ENCODE measurements around the gene TCL1A. TPM values are rescaled to one million over a fixed set of nuclear protein-coding genes. Genes with fewer than 3 reads are reported as not detected.

The TCL1A gene
- total RNA-seq, 4 donors from 2014 or later: not detected

DNA sequence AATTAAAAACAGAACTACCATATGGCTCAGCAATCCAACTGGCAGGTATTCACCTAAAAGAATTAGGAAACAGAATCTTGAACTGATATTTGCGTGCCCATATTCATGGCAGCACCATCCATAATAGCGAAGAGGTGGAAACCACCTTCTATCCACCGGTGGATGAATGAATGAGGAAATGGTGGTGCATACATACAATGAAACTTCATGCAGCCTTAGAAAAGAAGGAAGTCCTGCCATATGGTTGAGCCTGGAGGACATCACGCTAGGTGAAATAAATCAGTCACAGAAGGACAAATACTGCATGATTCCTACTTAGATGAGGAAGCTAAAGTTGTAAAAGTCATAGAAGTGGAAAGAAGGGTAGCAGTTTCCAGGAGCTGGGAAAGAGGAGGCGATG lies 6.6 kb downstream of the TCL1A start:
- no peak for TF ChIP-seq POLR2A (IDR thresholded peaks at IDR 0.05)
- TF ChIP-seq, protein P1, sequence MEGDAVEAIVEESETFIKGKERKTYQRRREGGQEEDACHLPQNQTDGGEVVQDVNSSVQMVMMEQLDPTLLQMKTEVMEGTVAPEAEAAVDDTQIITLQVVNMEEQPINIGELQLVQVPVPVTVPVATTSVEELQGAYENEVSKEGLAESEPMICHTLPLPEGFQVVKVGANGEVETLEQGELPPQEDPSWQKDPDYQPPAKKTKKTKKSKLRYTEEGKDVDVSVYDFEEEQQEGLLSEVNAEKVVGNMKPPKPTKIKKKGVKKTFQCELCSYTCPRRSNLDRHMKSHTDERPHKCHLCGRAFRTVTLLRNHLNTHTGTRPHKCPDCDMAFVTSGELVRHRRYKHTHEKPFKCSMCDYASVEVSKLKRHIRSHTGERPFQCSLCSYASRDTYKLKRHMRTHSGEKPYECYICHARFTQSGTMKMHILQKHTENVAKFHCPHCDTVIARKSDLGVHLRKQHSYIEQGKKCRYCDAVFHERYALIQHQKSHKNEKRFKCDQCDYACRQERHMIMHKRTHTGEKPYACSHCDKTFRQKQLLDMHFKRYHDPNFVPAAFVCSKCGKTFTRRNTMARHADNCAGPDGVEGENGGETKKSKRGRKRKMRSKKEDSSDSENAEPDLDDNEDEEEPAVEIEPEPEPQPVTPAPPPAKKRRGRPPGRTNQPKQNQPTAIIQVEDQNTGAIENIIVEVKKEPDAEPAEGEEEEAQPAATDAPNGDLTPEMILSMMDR (IDR thresholded peaks at IDR 0.05 in 4 of 5, conservative IDR thresholded peaks at IDR 0.05 in 1 of 5): no peak
- intact Hi-C loops (cut with DNase I; ENCODE audit: low total_unique reads): no loop called here
- in situ Hi-C loops (cut with MboI; ENCODE audit: low sequenced_read_pairs in 4 of 4): no loop called here
- H3K4me3 ChIP-seq: no peak overlapping the region
- no peak overlapping the region for H3K27ac ChIP-seq
- H3K4me1 ChIP-seq: no peaks in the 10 kb centered on the region
- DNase-seq (no peak), ATAC-seq (no peak)
- no peaks in the 10 kb centered on the region for H3K36me3 ChIP-seq
- peaks cover 0 to 3% (median 1%) of the 10 kb centered on the region in 3 donors for H3K27me3 ChIP-seq
- H3K9me3 ChIP-seq: no peaks in the 10 kb centered on the region

DNA sequence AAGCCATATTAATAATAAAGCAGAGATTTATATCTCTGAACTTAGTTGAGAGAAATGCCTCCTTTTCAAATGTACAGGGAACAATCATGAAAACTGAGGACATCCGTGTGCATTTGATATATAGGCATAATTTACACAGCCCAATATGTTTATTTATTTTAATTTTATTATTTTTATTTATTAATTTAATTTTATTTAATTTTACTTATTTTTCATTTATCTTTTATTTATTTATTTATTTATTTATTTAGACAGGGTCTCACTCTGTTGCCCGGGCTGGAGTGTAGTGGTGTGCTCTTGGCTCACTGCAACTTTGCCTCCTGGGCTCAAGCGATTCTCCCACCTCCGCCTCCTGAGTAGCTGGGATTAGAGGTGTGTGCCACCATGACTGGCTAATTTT lies 8.4 kb downstream of the TCL1A start:
- Histone ChIP-seq H3K27me3 (peaks cover 0 to 19% (median 3%) of the 10 kb centered on the region in 3 donors), H3K4me1 (no peaks in the 10 kb centered on the region), H3K36me3 (no peaks in the 10 kb centered on the region), H3K27ac (no peak overlapping the region), H3K9me3 (no peaks in the 10 kb centered on the region), H3K4me3 (no peak overlapping the region)
- intact Hi-C loops (cut with DNase I; ENCODE audit: low total_unique reads) (no loop called here), in situ Hi-C loops (cut with MboI; ENCODE audit: low sequenced_read_pairs in 4 of 4) (no loop called here)
- TF ChIP-seq, protein P1 (IDR thresholded peaks at IDR 0.05 in 4 of 5, conservative IDR thresholded peaks at IDR 0.05 in 1 of 5): no peak
- no peak for TF ChIP-seq POLR2A (IDR thresholded peaks at IDR 0.05)
- DNase-seq: no peak
- ATAC-seq: no peak

DNA sequence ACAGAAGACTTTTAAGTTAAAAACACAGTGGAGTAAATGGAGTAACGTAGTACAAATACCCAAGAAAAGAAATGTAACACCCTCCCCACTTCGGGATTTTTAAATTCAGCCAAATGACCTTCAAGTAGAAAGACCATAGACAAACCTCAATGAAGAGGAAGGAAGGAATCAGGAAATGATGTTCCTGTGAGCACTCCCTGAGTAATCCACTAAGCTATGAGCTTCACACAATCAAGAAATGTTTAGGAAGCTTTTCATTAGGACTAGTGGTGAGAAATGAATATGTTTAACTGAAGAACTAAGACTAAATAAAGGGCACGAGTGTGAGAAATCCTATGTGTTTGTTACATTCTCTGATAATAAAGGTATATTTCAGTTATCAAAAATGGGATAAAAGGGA lies 10.1 kb downstream of the TCL1A start:
- H3K27ac ChIP-seq: no peak overlapping the region
- peaks cover 0 to 19% (median 3%) of the 10 kb centered on the region in 3 donors for H3K27me3 ChIP-seq
- intact Hi-C loops (cut with DNase I; ENCODE audit: low total_unique reads) (no loop called here), in situ Hi-C loops (cut with MboI; ENCODE audit: low sequenced_read_pairs in 4 of 4) (no loop called here)
- no peak overlapping the region for H3K4me3 ChIP-seq
- no peaks in the 10 kb centered on the region for H3K4me1 ChIP-seq
- TF ChIP-seq POLR2A (IDR thresholded peaks at IDR 0.05): no peak
- TF ChIP-seq, protein P1 (IDR thresholded peaks at IDR 0.05 in 4 of 5, conservative IDR thresholded peaks at IDR 0.05 in 1 of 5): no peak
- no peak for ATAC-seq
- DNase-seq: no peak
- H3K36me3 ChIP-seq: no peaks in the 10 kb centered on the region
- H3K9me3 ChIP-seq: no peaks in the 10 kb centered on the region

DNA sequence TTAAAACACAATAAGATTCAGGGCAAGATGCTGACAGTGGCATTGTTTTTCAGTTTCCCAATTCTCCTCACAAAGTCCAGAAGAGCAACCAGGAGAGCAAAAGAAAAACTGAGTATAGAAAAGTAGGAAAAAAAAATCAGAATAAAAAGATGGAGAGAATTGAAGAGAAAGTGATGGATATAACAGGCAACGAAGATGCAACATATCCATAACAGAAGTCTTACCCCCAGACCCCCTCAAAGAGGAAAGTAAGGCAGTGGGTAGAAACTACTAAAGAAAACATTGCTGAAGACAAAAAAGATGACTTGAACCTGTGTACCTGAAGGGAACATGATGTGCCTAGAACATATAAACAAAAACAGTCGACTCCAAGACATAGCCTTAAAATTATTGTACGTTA lies 10.6 kb downstream of the TCL1A start:
- no peaks in the 10 kb centered on the region for H3K36me3 ChIP-seq
- no peak for ATAC-seq
- H3K4me3 ChIP-seq: no peak overlapping the region
- intact Hi-C loops (cut with DNase I; ENCODE audit: low total_unique reads) (no loop called here), in situ Hi-C loops (cut with MboI; ENCODE audit: low sequenced_read_pairs in 4 of 4) (no loop called here)
- DNase-seq: no peak
- H3K4me1 ChIP-seq: no peaks in the 10 kb centered on the region
- H3K27me3 ChIP-seq: peaks cover 0 to 19% (median 3%) of the 10 kb centered on the region in 3 donors
- no peak overlapping the region for H3K27ac ChIP-seq
- TF ChIP-seq, protein P1 (IDR thresholded peaks at IDR 0.05 in 4 of 5, conservative IDR thresholded peaks at IDR 0.05 in 1 of 5): no peak
- TF ChIP-seq POLR2A (IDR thresholded peaks at IDR 0.05): no peak
- H3K9me3 ChIP-seq: no peaks in the 10 kb centered on the region

DNA sequence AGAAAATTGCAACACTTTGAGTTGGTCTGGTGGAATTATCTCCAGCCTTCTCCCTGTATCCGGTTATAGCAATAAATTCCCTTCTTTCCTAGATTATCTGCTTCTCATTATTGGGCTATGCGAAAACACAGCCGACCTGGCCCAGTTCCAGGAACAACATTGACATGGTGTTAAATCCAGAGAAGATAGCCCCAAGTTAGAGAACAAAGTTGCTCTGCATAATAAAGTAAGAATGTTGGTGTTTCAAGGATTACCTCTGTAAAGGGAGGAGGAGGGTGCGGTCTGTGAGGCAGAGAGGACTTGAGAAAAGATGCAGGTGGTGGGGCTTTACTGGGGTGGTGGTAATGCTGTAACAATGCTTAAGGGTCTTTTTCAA lies 12.1 kb downstream of the TCL1A start:
- H3K27ac ChIP-seq: no peak overlapping the region
- no peak for ATAC-seq
- peaks cover 0 to 19% (median 3%) of the 10 kb centered on the region in 3 donors for H3K27me3 ChIP-seq
- intact Hi-C loops (cut with DNase I; ENCODE audit: low total_unique reads) (no loop called here), in situ Hi-C loops (cut with MboI; ENCODE audit: low sequenced_read_pairs in 4 of 4) (no loop called here)
- no peak for DNase-seq
- no peaks in the 10 kb centered on the region for H3K36me3 ChIP-seq
- no peak for TF ChIP-seq POLR2A (IDR thresholded peaks at IDR 0.05)
- TF ChIP-seq, protein P1 (IDR thresholded peaks at IDR 0.05 in 4 of 5, conservative IDR thresholded peaks at IDR 0.05 in 1 of 5): no peak
- H3K4me1 ChIP-seq: no peaks in the 10 kb centered on the region
- no peak overlapping the region for H3K4me3 ChIP-seq
- H3K9me3 ChIP-seq: no peaks in the 10 kb centered on the region

Data from gastrocnemius medialis (tissue), 4 donors.